Right renal pelvis (tissue), 4 donors: Measurements from ENCODE around the gene POMT1. TPM values are rescaled to one million over a fixed set of nuclear protein-coding genes. Genes with fewer than 3 reads are reported as not detected.
"Not testable (repeated sequence)": the region's sequence is repeated elsewhere in the genome, so short reads cannot be mapped to it uniquely, and the experiment has no call there.

ENCODE experiments used
- DNase-seq, 4 donors: peaks; one replicate each; pipeline ENCODE4 v3.0.0-alpha.2; 2013; ENCODE audit warnings: low read depth in 4 of 4, low spot score in 3 of 4, missing footprints in 1 of 4
- polyA plus RNA-seq, 4 donors: library from polyadenylated mRNA; unstranded; fragments of 120-200 nt; gene quantifications; one replicate each; pipeline ENCODE4 v1.2.1, GENCODE V29; 2013; ENCODE audit not compliant: insufficient read length in 4 of 4

The POMT1 gene
- polyA plus RNA-seq = 10 to 100 TPM; 33.4 to 38.4 (median 34.8) TPM

- DNase-seq = peak; percentile 71 to 83 (median 74)
Observed at GRCh38 chr9:131502781-131503625, at the start of gene POMT1. Gene POMT1, plus strand, starts transcription at chr9:131502918. Its CDS starts 1,301 bp downstream, at chr9:131504219.

GRCh38 chr9:131454028-131454427 lies 48.7 kb upstream of the POMT1 start:
- DNase-seq = no peak

GRCh38 chr9:131455655-131456054 lies 47.1 kb upstream of the POMT1 start:
- not testable (repeated sequence) for DNase-seq

GRCh38 chr9:131457746-131458145 lies 45.0 kb upstream of the POMT1 start:
- no peak for DNase-seq

- DNase-seq = no peak
Observed at GRCh38 chr9:131459056-131459455, 43.7 kb upstream of the POMT1 start.

- no peak for DNase-seq
Observed at GRCh38 chr9:131461166-131461565, 41.6 kb upstream of the POMT1 start.

GRCh38 chr9:131464354-131465000 lies 38.2 kb upstream of the POMT1 start:
- no peak for DNase-seq

GRCh38 chr9:131465401-131465800 lies 37.3 kb upstream of the POMT1 start:
- DNase-seq = no peak

- DNase-seq = no peak
Observed at GRCh38 chr9:131467214-131467935, 35.3 kb upstream of the POMT1 start.

- DNase-seq = no peak
Observed at GRCh38 chr9:131468031-131468430, 34.7 kb upstream of the POMT1 start.

- DNase-seq = no peak
Observed at GRCh38 chr9:131469356-131469755, 33.4 kb upstream of the POMT1 start.

- DNase-seq = no peak
Observed at GRCh38 chr9:131469951-131470350, 32.8 kb upstream of the POMT1 start.

GRCh38 chr9:131470581-131470991 lies 32.1 kb upstream of the POMT1 start:
- DNase-seq = no peak

GRCh38 chr9:131472085-131472484 lies 30.6 kb upstream of the POMT1 start:
- not testable (repeated sequence) for DNase-seq

- no peak for DNase-seq
Observed at GRCh38 chr9:131473198-131473885, 29.4 kb upstream of the POMT1 start.

- no peak for DNase-seq
Observed at GRCh38 chr9:131473891-131474290, 28.8 kb upstream of the POMT1 start.

GRCh38 chr9:131474711-131475110 lies 28.0 kb upstream of the POMT1 start:
- DNase-seq = no peak

GRCh38 chr9:131475111-131475955 lies 27.4 kb upstream of the POMT1 start:
- DNase-seq = no peak

- DNase-seq = no peak
Observed at GRCh38 chr9:131475956-131476776, 26.6 kb upstream of the POMT1 start.
